ENCODE data around the gene ITPR1.

DNA sequence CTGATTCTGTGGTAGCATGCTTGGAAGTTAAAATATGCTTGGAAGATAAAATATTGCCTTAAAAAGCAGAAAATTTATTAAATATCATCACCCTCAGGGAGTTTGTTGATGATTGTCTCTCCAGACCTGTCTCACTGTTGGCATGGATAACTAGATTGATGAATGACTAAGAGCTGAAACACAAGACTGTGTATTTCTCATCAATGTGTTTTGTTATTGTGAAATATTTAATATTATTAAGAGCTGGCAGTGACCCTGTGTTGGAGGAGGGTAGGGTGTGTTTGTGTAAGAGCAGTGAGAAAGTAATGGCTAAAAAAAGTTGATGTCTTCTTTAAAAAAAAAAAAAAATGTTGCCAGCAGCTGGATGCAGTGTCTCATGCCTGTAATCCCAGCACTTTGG, 82.2 kb downstream of the ITPR1 start:
- TF ChIP-seq, protein P1, sequence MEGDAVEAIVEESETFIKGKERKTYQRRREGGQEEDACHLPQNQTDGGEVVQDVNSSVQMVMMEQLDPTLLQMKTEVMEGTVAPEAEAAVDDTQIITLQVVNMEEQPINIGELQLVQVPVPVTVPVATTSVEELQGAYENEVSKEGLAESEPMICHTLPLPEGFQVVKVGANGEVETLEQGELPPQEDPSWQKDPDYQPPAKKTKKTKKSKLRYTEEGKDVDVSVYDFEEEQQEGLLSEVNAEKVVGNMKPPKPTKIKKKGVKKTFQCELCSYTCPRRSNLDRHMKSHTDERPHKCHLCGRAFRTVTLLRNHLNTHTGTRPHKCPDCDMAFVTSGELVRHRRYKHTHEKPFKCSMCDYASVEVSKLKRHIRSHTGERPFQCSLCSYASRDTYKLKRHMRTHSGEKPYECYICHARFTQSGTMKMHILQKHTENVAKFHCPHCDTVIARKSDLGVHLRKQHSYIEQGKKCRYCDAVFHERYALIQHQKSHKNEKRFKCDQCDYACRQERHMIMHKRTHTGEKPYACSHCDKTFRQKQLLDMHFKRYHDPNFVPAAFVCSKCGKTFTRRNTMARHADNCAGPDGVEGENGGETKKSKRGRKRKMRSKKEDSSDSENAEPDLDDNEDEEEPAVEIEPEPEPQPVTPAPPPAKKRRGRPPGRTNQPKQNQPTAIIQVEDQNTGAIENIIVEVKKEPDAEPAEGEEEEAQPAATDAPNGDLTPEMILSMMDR (conservative IDR thresholded peaks at IDR 0.05; ENCODE audit: low read length), result no peak
- TF ChIP-seq EZH2phosphoT487 (IDR thresholded peaks at IDR 0.05; ENCODE audit: borderline replicate concordance, low read depth, low read length), result no peak
